ENCODE measurements around the gene NDUFB2.

DNA sequence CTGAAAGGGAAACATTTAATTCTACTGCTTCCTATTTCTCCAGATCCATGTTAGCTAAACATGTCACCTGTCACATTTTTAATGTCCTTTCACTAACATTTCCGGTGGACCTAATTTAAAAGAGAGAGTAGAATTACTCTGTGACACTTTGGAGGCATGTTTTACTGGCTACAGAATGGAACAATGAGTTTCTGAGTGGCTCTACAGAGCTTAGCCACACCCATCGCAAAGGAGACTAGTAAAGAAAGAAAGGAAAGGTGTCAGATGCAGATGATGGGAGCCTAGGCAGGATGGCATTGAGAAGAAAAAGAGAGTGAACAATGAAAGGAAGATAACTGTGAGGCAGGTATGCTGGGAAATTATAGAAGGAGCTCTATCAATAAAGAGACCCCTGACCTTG, 35.9 kb downstream of the NDUFB2 start:
- TF ChIP-seq MZF1 (tag by site-specific recombination; IDR thresholded peaks at IDR 0.05; ENCODE audit: borderline replicate concordance), result no peak
- TF ChIP-seq, protein P1, sequence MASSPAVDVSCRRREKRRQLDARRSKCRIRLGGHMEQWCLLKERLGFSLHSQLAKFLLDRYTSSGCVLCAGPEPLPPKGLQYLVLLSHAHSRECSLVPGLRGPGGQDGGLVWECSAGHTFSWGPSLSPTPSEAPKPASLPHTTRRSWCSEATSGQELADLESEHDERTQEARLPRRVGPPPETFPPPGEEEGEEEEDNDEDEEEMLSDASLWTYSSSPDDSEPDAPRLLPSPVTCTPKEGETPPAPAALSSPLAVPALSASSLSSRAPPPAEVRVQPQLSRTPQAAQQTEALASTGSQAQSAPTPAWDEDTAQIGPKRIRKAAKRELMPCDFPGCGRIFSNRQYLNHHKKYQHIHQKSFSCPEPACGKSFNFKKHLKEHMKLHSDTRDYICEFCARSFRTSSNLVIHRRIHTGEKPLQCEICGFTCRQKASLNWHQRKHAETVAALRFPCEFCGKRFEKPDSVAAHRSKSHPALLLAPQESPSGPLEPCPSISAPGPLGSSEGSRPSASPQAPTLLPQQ (tag by site-specific recombination; IDR thresholded peaks at IDR 0.05), result no peak
- no peak for TF ChIP-seq ZNF394 (tag by site-specific recombination; IDR thresholded peaks at IDR 0.05; ENCODE audit: borderline replicate concordance)
